ENCODE results near the gene STIM2. TPM values are rescaled to one million over a fixed set of nuclear protein-coding genes. Genes with fewer than 3 reads are reported as not detected.

The STIM2 gene
- total and polyA plus RNA-seq, 10 of the 15 experiments (the other 5 are each of a cell fraction or from before 2014, with no cell fraction given), result 4.7 to 41.5 (median 16.9) TPM

DNA sequence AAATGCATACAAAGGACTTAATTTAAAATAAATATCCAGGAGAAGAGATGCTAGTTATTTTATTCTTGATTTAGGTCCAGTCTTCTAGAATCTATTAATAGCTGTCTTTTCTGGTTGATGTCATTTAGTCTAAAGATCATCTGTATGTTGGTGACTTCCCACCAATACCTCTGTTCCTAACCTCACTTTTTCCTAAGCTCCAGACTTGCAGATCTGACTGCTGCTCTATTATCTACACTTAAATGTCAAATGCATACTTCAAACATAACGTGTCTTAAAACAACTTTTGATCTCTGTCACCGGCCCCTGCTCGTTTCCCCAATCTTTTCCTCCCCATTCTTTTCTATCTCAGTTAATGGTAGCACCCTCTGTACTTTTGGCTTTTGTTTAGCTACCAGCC, 133.3 kb downstream of the STIM2 start:
- FAIRE-seq, result no peak
- Histone ChIP-seq H3K9ac (ENCODE audit: control insufficient read depth, insufficient read depth, low read length) (no peak overlapping the region), H3K27me3 (replicated peaks in 1 of 2; ENCODE audit: control insufficient read depth in 2 of 2, insufficient read depth in 2 of 2, low read length in 1 of 2) (no peaks in the 10 kb centered on the region), H3K4me1 (ENCODE audit: control insufficient read depth, insufficient read depth, low read length) (peaks cover 21% of the 10 kb centered on the region), H2AFZ (ENCODE audit: control insufficient read depth, low read depth, low read length) (no peak overlapping the region), H3K9me3 (replicated peaks; ENCODE audit: control insufficient read depth, insufficient read depth, low read length) (no peaks in the 10 kb centered on the region; the same call in 1 of the 3 replicates), H4K20me1 (ENCODE audit: control insufficient read depth, insufficient read depth) (no peaks in the 10 kb centered on the region), H3K36me3 (ENCODE audit: control insufficient read depth in 2 of 2, insufficient read depth in 2 of 2, low read length in 1 of 2) (no peaks in the 10 kb centered on the region), H3K79me2 (ENCODE audit: control insufficient read depth, insufficient read depth, low read length) (no peaks in the 10 kb centered on the region), H3K27ac (ENCODE audit: control insufficient read depth, insufficient read depth) (peak overlapping the region; percentile 89), H3K4me2 (ENCODE audit: control insufficient read depth, insufficient read depth) (peak overlapping the region; percentile 41), H3K4me3 (peak overlapping the region; percentile 4; the same call in 1 of the 2 replicates)
- ATAC-seq, result no peak
- BruUV-seq (replicated peaks), result no TSS peak
- RAD21 ChIA-PET (ENCODE audit: unreplicated experiment), result interaction anchor here (0.7 to 5.1 kb wide), 12 partner anchors 12 to 246 kb away, joined by 3 to 82 read pairs (median 6); partner anchors contain the start of gene STIM2
- SMC1A ChIA-PET (ENCODE audit: uncharacterized antibody, unreplicated experiment), result interaction anchor here (0.5 to 5.6 kb wide), 28 partner anchors 9 to 272 kb away, joined by 3 to 92 read pairs (median 4); partner anchors contain the start of gene STIM2
- DNase-seq (ENCODE audit: low read depth, low spot score), result no peak
- TF ChIP-seq ATF2 (IDR thresholded peaks at IDR 0.05; ENCODE audit: low read length) (0 out of 2 replicates have a peak, but pooled peaks have one; percentile 16), GATAD2B (conservative IDR thresholded peaks at IDR 0.05; ENCODE audit: low read depth) (no peak), ATF7 (IDR thresholded peaks at IDR 0.05; ENCODE audit: low read depth) (0 out of 2 replicates have a peak, but pooled peaks have one; percentile 32)
- CTCF ChIA-PET, result interaction anchor here (0.6 to 2.2 kb wide), 8 partner anchors 10 to 273 kb away, joined by 3 to 15 read pairs (median 4); partner anchors contain the start of gene STIM2
- in situ Hi-C loops (cut with MboI) (loop anchor here (10.0 kb wide), 1 partner anchor 109 kb away; no protein-coding TSS in a partner anchor), intact Hi-C loops (cut with micrococcal nuclease; ENCODE audit: unreplicated experiment) (loop anchor here (2.0 kb wide), 1 partner anchor 133 kb away; the partner anchor contains the start of gene STIM2)
- POLR2A ChIA-PET, result interaction anchor here (1.0 to 4.0 kb wide), 8 partner anchors 9 to 270 kb away, joined by 3 to 33 read pairs (median 5); partner anchors contain the start of gene STIM2
- 85% methylated on average over 3 of the region's 3 CpGs for whole genome bisulfite sequencing (ENCODE audit: insufficient coverage, insufficient replicate concordance, low lambda C conversion rate, missing lambda C conversion rate)

- Histone ChIP-seq H3K79me2 (ENCODE audit: control insufficient read depth, insufficient read depth, low read length) (no peaks in the 10 kb centered on the region), H3K4me1 (ENCODE audit: control insufficient read depth, insufficient read depth, low read length) (peaks cover 21% of the 10 kb centered on the region), H3K9ac (ENCODE audit: control insufficient read depth, insufficient read depth, low read length) (no peak overlapping the region), H3K9me3 (replicated peaks; ENCODE audit: control insufficient read depth, insufficient read depth, low read length) (no peaks in the 10 kb centered on the region; the same call in 2 of the 3 replicates), H2AFZ (ENCODE audit: control insufficient read depth, low read depth, low read length) (no peak overlapping the region), H3K4me3 (no peak overlapping the region), H3K4me2 (ENCODE audit: control insufficient read depth, insufficient read depth) (no peak overlapping the region), H3K27me3 (replicated peaks in 1 of 2; ENCODE audit: control insufficient read depth in 2 of 2, insufficient read depth in 2 of 2, low read length in 1 of 2) (no peaks in the 10 kb centered on the region), H4K20me1 (ENCODE audit: control insufficient read depth, insufficient read depth) (no peaks in the 10 kb centered on the region), H3K27ac (ENCODE audit: control insufficient read depth, insufficient read depth) (no peak overlapping the region), H3K36me3 (ENCODE audit: control insufficient read depth in 2 of 2, insufficient read depth in 2 of 2, low read length in 1 of 2) (no peaks in the 10 kb centered on the region)
- in situ Hi-C loops (cut with MboI) (loop anchor here (10.0 kb wide), 1 partner anchor 111 kb away; no protein-coding TSS in a partner anchor), intact Hi-C loops (cut with micrococcal nuclease; ENCODE audit: unreplicated experiment) (no loop called here)
- BruUV-seq (replicated peaks), result no TSS peak
- ChIA-PET POLR2A (interaction anchor here (3.4 kb wide), 1 partner anchor 129 kb away, joined by 16 read pairs; no protein-coding TSS in a partner anchor), RAD21 (ENCODE audit: unreplicated experiment) (no interaction called here), CTCF (no interaction called here), SMC1A (ENCODE audit: uncharacterized antibody, unreplicated experiment) (interaction anchor here (3.5 to 5.6 kb wide), 3 partner anchors 11 to 134 kb away, joined by 36 to 92 read pairs (median 55); partner anchors contain the start of gene STIM2)
- ATAC-seq, result no peak
- no peak for FAIRE-seq
- DNase-seq (ENCODE audit: low read depth, low spot score), result no peak
- WGBS (ENCODE audit: insufficient coverage, insufficient replicate concordance, low lambda C conversion rate, missing lambda C conversion rate), result 83% methylated on average over 2 of the region's 2 CpGs
- TF ChIP-seq CTCF (IDR thresholded peaks at IDR 0.05 in 2 of 3, conservative IDR thresholded peaks at IDR 0.05 in 1 of 3; ENCODE audit: control insufficient read depth in 2 of 3, extremely low read depth in 1 of 3, insufficient read depth in 1 of 3, low read depth in 3 of 3, low read length in 3 of 3) (no peak), SMC3 (IDR thresholded peaks at IDR 0.05; ENCODE audit: borderline replicate concordance, low read length) (no peak)
- TF ChIP-seq, protein P1, sequence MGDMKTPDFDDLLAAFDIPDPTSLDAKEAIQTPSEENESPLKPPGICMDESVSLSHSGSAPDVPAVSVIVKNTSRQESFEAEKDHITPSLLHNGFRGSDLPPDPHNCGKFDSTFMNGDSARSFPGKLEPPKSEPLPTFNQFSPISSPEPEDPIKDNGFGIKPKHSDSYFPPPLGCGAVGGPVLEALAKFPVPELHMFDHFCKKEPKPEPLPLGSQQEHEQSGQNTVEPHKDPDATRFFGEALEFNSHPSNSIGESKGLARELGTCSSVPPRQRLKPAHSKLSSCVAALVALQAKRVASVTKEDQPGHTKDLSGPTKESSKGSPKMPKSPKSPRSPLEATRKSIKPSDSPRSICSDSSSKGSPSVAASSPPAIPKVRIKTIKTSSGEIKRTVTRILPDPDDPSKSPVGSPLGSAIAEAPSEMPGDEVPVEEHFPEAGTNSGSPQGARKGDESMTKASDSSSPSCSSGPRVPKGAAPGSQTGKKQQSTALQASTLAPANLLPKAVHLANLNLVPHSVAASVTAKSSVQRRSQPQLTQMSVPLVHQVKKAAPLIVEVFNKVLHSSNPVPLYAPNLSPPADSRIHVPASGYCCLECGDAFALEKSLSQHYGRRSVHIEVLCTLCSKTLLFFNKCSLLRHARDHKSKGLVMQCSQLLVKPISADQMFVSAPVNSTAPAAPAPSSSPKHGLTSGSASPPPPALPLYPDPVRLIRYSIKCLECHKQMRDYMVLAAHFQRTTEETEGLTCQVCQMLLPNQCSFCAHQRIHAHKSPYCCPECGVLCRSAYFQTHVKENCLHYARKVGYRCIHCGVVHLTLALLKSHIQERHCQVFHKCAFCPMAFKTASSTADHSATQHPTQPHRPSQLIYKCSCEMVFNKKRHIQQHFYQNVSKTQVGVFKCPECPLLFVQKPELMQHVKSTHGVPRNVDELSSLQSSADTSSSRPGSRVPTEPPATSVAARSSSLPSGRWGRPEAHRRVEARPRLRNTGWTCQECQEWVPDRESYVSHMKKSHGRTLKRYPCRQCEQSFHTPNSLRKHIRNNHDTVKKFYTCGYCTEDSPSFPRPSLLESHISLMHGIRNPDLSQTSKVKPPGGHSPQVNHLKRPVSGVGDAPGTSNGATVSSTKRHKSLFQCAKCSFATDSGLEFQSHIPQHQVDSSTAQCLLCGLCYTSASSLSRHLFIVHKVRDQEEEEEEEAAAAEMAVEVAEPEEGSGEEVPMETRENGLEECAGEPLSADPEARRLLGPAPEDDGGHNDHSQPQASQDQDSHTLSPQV (IDR thresholded peaks at IDR 0.05), result no peak
Observed at GRCh38 chr4:26995316-26995715, 134.7 kb downstream of the STIM2 start.

All from GM12878 (cell line).